LNCaP clone FGC (cell line): ENCODE data around the gene DOP1B.

ENCODE experiments used
- DNase-seq: peaks from one replicate; pipeline ENCODE4 v3.0.0-alpha.2; 2011; ENCODE audit warnings: low read depth
- H3K4me3 ChIP-seq: 2 replicates; pipeline ENCODE4 v1.5.1; 2011; ENCODE audit warnings: mild to moderate bottlenecking, low read depth, low read length, control low read depth
- CTCF ChIP-seq: IDR thresholded peaks from 2 replicates; pipeline ENCODE4 v1.5.1; 2012; ENCODE audit warnings: mild to moderate bottlenecking; ENCODE audit not compliant: control insufficient read depth, insufficient read depth; ENCODE audit errors: extremely low read depth

Gene DOP1B

DNA sequence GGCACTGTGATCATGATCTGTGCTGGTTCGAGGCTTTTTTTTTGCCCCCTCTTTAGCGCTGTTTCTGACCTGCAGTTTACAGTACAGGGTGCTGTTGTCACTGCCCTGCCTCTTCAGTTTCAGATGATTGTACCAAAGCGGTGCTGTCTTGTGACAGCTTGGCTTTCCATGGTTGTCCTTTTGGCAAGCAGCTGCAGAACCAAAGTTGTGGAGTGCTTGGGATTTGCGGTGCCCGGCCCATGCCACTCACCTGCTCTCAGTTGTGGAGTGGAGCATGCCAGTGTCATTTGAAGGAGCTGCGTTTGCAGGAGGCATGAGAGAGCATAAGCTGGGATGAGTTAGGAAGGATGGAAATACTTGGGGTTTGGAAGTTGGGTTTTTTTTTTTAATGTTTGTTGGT, 48.4 kb downstream of the DOP1B start:
- no peak overlapping the region for H3K4me3 ChIP-seq
- TF ChIP-seq CTCF, result no peak
- DNase-seq, result no peak

DNA sequence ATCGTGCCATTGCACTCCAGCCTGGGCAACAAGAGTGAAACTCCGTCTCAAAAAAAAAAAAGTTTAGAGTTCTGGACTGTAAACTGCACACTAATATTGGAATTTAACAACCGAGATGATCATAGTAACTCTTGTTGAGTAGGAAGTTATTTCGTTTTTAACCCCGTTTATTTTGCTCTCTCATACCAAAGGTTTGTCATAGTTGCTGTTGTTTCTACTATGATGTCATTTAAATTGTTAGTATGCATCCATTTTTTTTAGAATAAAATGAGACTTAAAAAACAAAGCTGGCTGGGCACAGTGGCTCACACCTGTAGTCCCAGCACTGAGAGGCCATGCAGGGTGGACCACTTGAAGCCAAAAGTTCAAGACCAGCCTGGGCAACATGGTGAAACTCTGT, 49.3 kb downstream of the DOP1B start:
- H3K4me3 ChIP-seq, result no peak overlapping the region
- TF ChIP-seq CTCF, result no peak
- no peak for DNase-seq
